BE2C (cell line): ENCODE measurements around the gene BCKDHB.

ENCODE experiments used
- DNase-seq: peaks from one replicate; pipeline ENCODE4 v3.0.0-alpha.2; 2020
- H3K27me3 ChIP-seq: fragments of 250-450 bp; sonication (Bioruptor Pico); 2 replicates; pipeline ENCODE4 v1.5.1; 2020; ENCODE audit warnings: mild to moderate bottlenecking
- H3K36me3 ChIP-seq: fragments of 250-450 bp; sonication (Bioruptor Pico); 2 replicates; pipeline ENCODE4 v1.5.1; 2020; ENCODE audit warnings: mild to moderate bottlenecking
- H3K4me1 ChIP-seq: fragments of 250-450 bp; sonication (Bioruptor Pico); 2 replicates; pipeline ENCODE4 v1.5.1; 2020
- H3K4me3 ChIP-seq: 2 replicates; pipeline ENCODE4 v1.5.1; 2011; ENCODE audit warnings: low read depth, low read length
- H3K9me3 ChIP-seq: fragments of 250-450 bp; sonication (Bioruptor Pico); 2 replicates; pipeline ENCODE4 v1.5.1; 2020
- TF ChIP-seq, protein P1 (sequence below): IDR thresholded peaks from 2 replicates; pipeline ENCODE4 v1.5.1; 2012; ENCODE audit warnings: mild to moderate bottlenecking, low read depth, low read length

The BCKDHB gene

GRCh38 chr6:80333342-80333741 lies 226.9 kb downstream of the BCKDHB start:
- H3K4me1 ChIP-seq = peaks cover 43% of the 10 kb centered on the region
- H3K27me3 ChIP-seq = no peaks in the 10 kb centered on the region

DNA sequence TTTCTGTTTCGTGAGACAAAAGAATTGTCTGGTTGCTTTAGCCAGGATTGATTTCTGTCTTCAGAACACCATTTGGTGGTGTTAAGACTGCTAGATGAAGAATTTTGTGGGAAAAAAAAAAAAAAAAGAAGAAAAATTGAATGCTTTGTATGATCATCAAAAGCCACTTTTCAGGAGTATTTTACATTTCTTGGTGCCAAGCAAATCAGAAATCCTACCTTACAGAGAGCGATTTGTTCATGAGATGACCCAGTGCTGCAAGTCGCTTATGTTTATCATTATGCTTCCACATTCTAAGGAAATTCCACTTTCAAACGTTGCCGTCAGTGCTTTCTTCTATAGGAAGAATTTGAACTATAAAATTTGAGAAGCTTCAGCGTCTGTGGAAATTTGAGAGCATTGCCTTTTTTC lies 228.7 kb downstream of the BCKDHB start:
- DNase-seq = no peak
- Histone ChIP-seq H3K4me1 (peaks cover 37% of the 10 kb centered on the region), H3K9me3 (no peaks in the 10 kb centered on the region), H3K27me3 (no peaks in the 10 kb centered on the region), H3K4me3 (peak overlapping the region; percentile 50), H3K36me3 (no peaks in the 10 kb centered on the region)
- TF ChIP-seq, protein P1, sequence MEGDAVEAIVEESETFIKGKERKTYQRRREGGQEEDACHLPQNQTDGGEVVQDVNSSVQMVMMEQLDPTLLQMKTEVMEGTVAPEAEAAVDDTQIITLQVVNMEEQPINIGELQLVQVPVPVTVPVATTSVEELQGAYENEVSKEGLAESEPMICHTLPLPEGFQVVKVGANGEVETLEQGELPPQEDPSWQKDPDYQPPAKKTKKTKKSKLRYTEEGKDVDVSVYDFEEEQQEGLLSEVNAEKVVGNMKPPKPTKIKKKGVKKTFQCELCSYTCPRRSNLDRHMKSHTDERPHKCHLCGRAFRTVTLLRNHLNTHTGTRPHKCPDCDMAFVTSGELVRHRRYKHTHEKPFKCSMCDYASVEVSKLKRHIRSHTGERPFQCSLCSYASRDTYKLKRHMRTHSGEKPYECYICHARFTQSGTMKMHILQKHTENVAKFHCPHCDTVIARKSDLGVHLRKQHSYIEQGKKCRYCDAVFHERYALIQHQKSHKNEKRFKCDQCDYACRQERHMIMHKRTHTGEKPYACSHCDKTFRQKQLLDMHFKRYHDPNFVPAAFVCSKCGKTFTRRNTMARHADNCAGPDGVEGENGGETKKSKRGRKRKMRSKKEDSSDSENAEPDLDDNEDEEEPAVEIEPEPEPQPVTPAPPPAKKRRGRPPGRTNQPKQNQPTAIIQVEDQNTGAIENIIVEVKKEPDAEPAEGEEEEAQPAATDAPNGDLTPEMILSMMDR = no peak

More at GRCh38 chr6:80333342-80333741, 226.9 kb downstream of the BCKDHB start:
- Histone ChIP-seq H3K4me3 (0 out of 2 replicates have a peak overlapping the region, but pooled peaks have one; percentile 6), H3K36me3 (no peaks in the 10 kb centered on the region), H3K9me3 (no peaks in the 10 kb centered on the region)
- TF ChIP-seq, protein P1 = no peak
- DNase-seq = peak; percentile 71

DNA sequence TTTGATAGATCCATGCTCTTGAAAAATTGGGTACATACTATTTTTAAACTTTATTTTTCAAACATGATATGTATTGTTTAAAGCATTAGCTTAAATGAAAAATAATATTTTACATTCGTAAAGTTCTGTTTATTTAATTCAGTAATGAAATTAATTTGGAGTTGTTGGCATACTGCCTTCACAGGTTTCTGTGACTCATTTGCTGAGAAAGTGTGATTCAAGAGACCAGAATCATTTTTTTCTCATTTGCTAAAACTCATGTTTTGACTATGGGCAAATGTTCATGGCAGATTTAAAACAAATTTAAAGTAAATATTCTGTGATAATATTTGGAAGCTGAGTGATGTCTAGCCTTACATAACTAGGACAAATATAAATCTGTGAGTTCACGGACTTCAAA lies 230.4 kb downstream of the BCKDHB start:
- Histone ChIP-seq H3K27me3 (no peaks in the 10 kb centered on the region), H3K4me3 (no peak overlapping the region), H3K9me3 (no peaks in the 10 kb centered on the region), H3K4me1 (peaks cover 27% of the 10 kb centered on the region), H3K36me3 (no peaks in the 10 kb centered on the region)
- TF ChIP-seq, protein P1 = no peak
- no peak for DNase-seq

DNA sequence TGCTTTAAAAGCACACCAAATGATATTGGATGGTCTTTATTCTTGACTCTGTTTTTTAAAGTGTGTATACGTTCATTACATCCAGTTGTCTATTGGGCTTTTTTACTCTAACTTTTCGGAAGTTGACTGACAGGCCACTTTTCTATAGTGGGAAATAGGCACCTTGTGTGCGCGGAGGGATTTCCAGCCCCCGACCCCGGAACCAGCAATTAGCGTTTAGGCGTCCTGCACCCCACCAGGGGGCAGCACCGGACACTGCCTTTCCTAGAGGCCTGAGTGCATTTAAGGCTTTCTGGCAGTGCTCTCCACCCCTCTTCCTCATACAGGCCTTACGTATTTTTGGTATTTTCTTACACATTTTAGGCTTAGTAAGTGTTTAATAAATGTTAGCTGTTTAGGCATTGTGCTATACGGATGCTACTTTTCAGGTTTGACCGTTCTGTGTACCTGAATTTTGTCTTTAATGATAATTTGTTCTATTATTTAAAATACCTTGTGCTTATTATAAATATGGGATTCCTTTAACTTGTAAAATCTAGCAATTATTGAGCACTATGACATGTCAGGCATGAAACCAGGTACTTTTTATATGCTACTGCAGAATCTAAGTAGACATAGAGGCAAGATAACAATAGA lies 231.8 kb downstream of the BCKDHB start:
- TF ChIP-seq, protein P1 = peak; percentile 88
- DNase-seq = peak; percentile 87

GRCh38 chr6:80339421-80339820 lies 232.9 kb downstream of the BCKDHB start:
- TF ChIP-seq, protein P1 = no peak
- DNase-seq = no peak
- Histone ChIP-seq H3K36me3 (no peaks in the 10 kb centered on the region), H3K9me3 (no peaks in the 10 kb centered on the region), H3K27me3 (no peaks in the 10 kb centered on the region), H3K4me3 (no peak overlapping the region), H3K4me1 (peaks cover 15% of the 10 kb centered on the region)

More for the DNA sequence above, 231.8 kb downstream of the BCKDHB start:
- Histone ChIP-seq H3K4me3 (peak overlapping the region; percentile 9; the same call in 1 of the 2 replicates), H3K27me3 (no peaks in the 10 kb centered on the region), H3K9me3 (no peaks in the 10 kb centered on the region), H3K4me1 (peaks cover 19% of the 10 kb centered on the region), H3K36me3 (no peaks in the 10 kb centered on the region)

DNA sequence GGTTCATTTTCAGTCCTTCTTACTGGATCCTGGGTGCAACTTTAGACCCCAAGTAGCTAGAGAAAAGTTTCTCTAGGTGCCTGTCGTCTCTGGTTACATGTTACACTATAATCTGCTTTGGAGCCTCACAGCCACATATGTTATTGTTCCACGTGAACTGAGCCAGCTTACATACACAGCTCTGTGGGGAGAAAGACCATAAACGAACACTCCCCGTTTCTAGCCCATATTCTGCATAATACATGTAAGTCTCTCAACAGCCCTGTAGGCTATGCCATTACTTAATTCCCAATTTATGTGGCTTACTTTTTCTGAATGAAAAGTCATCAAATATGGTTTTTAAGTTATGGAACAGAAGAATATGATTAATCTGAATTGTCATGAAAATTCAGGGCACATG lies 233.8 kb downstream of the BCKDHB start:
- TF ChIP-seq, protein P1 = no peak

More for the DNA sequence above, 233.8 kb downstream of the BCKDHB start:
- no peaks in the 10 kb centered on the region for H3K9me3 ChIP-seq
- no peaks in the 10 kb centered on the region for H3K27me3 ChIP-seq
- peaks cover 15% of the 10 kb centered on the region for H3K4me1 ChIP-seq
- DNase-seq = no peak
- no peaks in the 10 kb centered on the region for H3K36me3 ChIP-seq
- H3K4me3 ChIP-seq = no peak overlapping the region
